Measurements from ENCODE around the gene ABCF2. TPM values are rescaled to one million over a fixed set of nuclear protein-coding genes. Genes with fewer than 3 reads are reported as not detected.

The ABCF2 gene
- total RNA-seq, 2 experiments from 2014 or later: 31.8 to 44.9 TPM

GRCh38 chr7:151229249-151229648 lies 2.2 kb upstream of the ABCF2 start:
- Histone ChIP-seq H3K27ac (ENCODE audit: low read depth, low read length, poor library complexity, severe bottlenecking) (no peak overlapping the region), H3K79me2 (ENCODE audit: insufficient read depth, low read depth, low read length) (peaks cover 35% of the 10 kb centered on the region), H3K36me3 (ENCODE audit: insufficient read depth, low read length) (peaks cover 16% of the 10 kb centered on the region), H3K4me3 (ENCODE audit: low read depth, low read length, poor library complexity, severe bottlenecking) (no peak overlapping the region), H2AFZ (ENCODE audit: low read length) (no peak overlapping the region), H3K4me1 (ENCODE audit: insufficient read depth, low read length, poor library complexity, severe bottlenecking) (peaks cover 39% of the 10 kb centered on the region), H4K20me1 (ENCODE audit: insufficient read depth, low read length) (peaks cover 4% of the 10 kb centered on the region; the same call in 1 of the 2 replicates), H3K9me2 (ENCODE audit: insufficient read depth, low read length) (no peaks in the 10 kb centered on the region), H3K4me2 (ENCODE audit: low read length) (no peak overlapping the region), H3K9me3 (ENCODE audit: low read length) (no peaks in the 10 kb centered on the region)
- no TSS peak for BruUV-seq (replicated peaks)
- DNase-seq (ENCODE audit: low spot score): no peak
- ChIA-PET POLR2A (no interaction called here), CTCF (ENCODE audit: unreplicated experiment) (no interaction called here)
- TF ChIP-seq CTCF (conservative IDR thresholded peaks at IDR 0.05; ENCODE audit: low read length): no peak
- TF ChIP-seq EZH2phosphoT487 (IDR thresholded peaks at IDR 0.05; ENCODE audit: borderline replicate concordance, low read depth, low read length): no peak
- intact Hi-C loops (cut with micrococcal nuclease; ENCODE audit: unreplicated experiment): loop anchor here (5.0 kb wide), 1 partner anchor 147 kb away; the partner anchor contains the start of genes FASTK and TMUB1

- Histone ChIP-seq H3K4me1 (ENCODE audit: insufficient read depth, low read length, poor library complexity, severe bottlenecking) (peaks cover 33% of the 10 kb centered on the region), H3K79me2 (ENCODE audit: insufficient read depth, low read depth, low read length) (peaks cover 27% of the 10 kb centered on the region), H3K4me2 (ENCODE audit: low read length) (peak overlapping the region; percentile 76), H3K27ac (ENCODE audit: low read depth, low read length, poor library complexity, severe bottlenecking) (no peak overlapping the region), H3K4me3 (ENCODE audit: low read depth, low read length, poor library complexity, severe bottlenecking) (peak overlapping the region; percentile 94), H3K9me2 (ENCODE audit: insufficient read depth, low read length) (no peaks in the 10 kb centered on the region), H4K20me1 (ENCODE audit: insufficient read depth, low read length) (peaks cover 4% of the 10 kb centered on the region; the same call in 1 of the 2 replicates), H2AFZ (ENCODE audit: low read length) (peak overlapping the region; percentile 90), H3K9me3 (ENCODE audit: low read length) (no peaks in the 10 kb centered on the region), H3K36me3 (ENCODE audit: insufficient read depth, low read length) (peaks cover 26% of the 10 kb centered on the region)
- no TSS peak for BruUV-seq (replicated peaks)
- ChIA-PET POLR2A (interaction anchor here (2.1 kb wide), 1 partner anchor 9 kb away, joined by 14 read pairs; no protein-coding TSS in a partner anchor), CTCF (ENCODE audit: unreplicated experiment) (no interaction called here)
- TF ChIP-seq CTCF (conservative IDR thresholded peaks at IDR 0.05; ENCODE audit: low read length): no peak
- no peak for TF ChIP-seq EZH2phosphoT487 (IDR thresholded peaks at IDR 0.05; ENCODE audit: borderline replicate concordance, low read depth, low read length)
- no peak for DNase-seq (ENCODE audit: low spot score)
- intact Hi-C loops (cut with micrococcal nuclease; ENCODE audit: unreplicated experiment): loop anchor here (5.0 kb wide), 1 partner anchor 146 kb away; the partner anchor contains the start of genes FASTK and TMUB1
These were observed 1.2 kb upstream of the ABCF2 start for GRCh38 chr7:151228024-151228866.

GRCh38 chr7:151226560-151226874 lies 488 bp downstream of the ABCF2 start:
- POLR2A ChIA-PET: interaction anchor here (0.6 to 1.1 kb wide), 2 partner anchors 17 to 146 kb away, joined by 3 read pairs; partner anchors contain the start of gene FASTK
- peak overlapping the region; percentile 4 for H3K27ac ChIP-seq (ENCODE audit: low read depth, low read length, poor library complexity, severe bottlenecking)
- CTCF ChIA-PET (ENCODE audit: unreplicated experiment): interaction anchor here (0.9 to 1.4 kb wide), 2 partner anchors 18 to 125 kb away, joined by 4 to 8 read pairs; no protein-coding TSS in a partner anchor

More at GRCh38 chr7:151226560-151226874, 488 bp downstream of the ABCF2 start:
- H4K20me1 ChIP-seq (ENCODE audit: insufficient read depth, low read length): peaks cover 4% of the 10 kb centered on the region
- H3K79me2 ChIP-seq (ENCODE audit: insufficient read depth, low read depth, low read length): peaks cover 22% of the 10 kb centered on the region
- H3K9me3 ChIP-seq (ENCODE audit: low read length): no peaks in the 10 kb centered on the region
- peaks cover 41% of the 10 kb centered on the region for H3K36me3 ChIP-seq (ENCODE audit: insufficient read depth, low read length)
- BruUV-seq (replicated peaks): TSS peak; percentile 28
- TF ChIP-seq CTCF (conservative IDR thresholded peaks at IDR 0.05; ENCODE audit: low read length) (no peak), EZH2phosphoT487 (IDR thresholded peaks at IDR 0.05; ENCODE audit: borderline replicate concordance, low read depth, low read length) (no peak)
- peak overlapping the region; percentile 56; the same call in 1 of the 2 replicates for H2AFZ ChIP-seq (ENCODE audit: low read length)
- intact Hi-C loops (cut with micrococcal nuclease; ENCODE audit: unreplicated experiment): loop anchor here (5.0 kb wide), 1 partner anchor 144 kb away; the partner anchor contains the start of genes FASTK and TMUB1
- no peaks in the 10 kb centered on the region for H3K9me2 ChIP-seq (ENCODE audit: insufficient read depth, low read length)
- DNase-seq (ENCODE audit: low spot score): no peak
- peaks cover 27% of the 10 kb centered on the region for H3K4me1 ChIP-seq (ENCODE audit: insufficient read depth, low read length, poor library complexity, severe bottlenecking)
- peak overlapping the region; percentile 94 for H3K4me3 ChIP-seq (ENCODE audit: low read depth, low read length, poor library complexity, severe bottlenecking)
- H3K4me2 ChIP-seq (ENCODE audit: low read length): peak overlapping the region; percentile 100

Measured in OCI-LY7 (cell line).